ENCODE measurements around the gene CCDC85A.

GRCh38 chr2:56379066-56379465 lies 195.3 kb downstream of the CCDC85A start:
- no peak for TF ChIP-seq EZH2 (IDR thresholded peaks at IDR 0.05; ENCODE audit: low read depth, unreplicated experiment)
- no peak for TF ChIP-seq CTCF (conservative IDR thresholded peaks at IDR 0.05; ENCODE audit: low read depth in 2 of 2)

Measured in GM23338 (cell line).